Thyroid gland (tissue), 4 donors: ENCODE data around the gene INKA2. TPM values are rescaled to one million over a fixed set of nuclear protein-coding genes. Genes with fewer than 3 reads are reported as not detected.
A peak's percentile ranks its signal among the peaks of the same experiment; 100 is the strongest.

Experiments
- DNase-seq, 2 donors: peaks; one replicate each; pipeline ENCODE4 v3.0.0-alpha.2; 2019
- H3K27ac ChIP-seq, 3 donors: fragments of 200-600 bp; sonication (generic); 1 replicate in 2 of 3; 2 replicates in 1 of 3; pipeline ENCODE4 v1.5.1; 2016 to 2019; ENCODE audit warnings: mild to moderate bottlenecking in 1 of 3, moderate library complexity in 1 of 3
- H3K27me3 ChIP-seq: fragments of 200-600 bp; sonication (generic); one replicate; pipeline ENCODE4 v1.5.1; 2019
- H3K36me3 ChIP-seq, 2 donors: fragments of 200-600 bp; sonication (generic); one replicate each; pipeline ENCODE4 v1.5.1; 2016 to 2019
- H3K4me1 ChIP-seq, 2 donors: fragments of 200-600 bp; sonication (generic); one replicate each; pipeline ENCODE4 v1.5.1; 2017 to 2019
- H3K4me3 ChIP-seq, 3 donors: fragments of 200-600 bp; sonication (generic); replicated peaks in 1 of 3; 1 replicate in 2 of 3; 2 replicates in 1 of 3; pipeline ENCODE4 v1.5.1; 2016; ENCODE audit warnings: mild to moderate bottlenecking in 1 of 3
- H3K9me3 ChIP-seq: fragments of 200-600 bp; sonication (generic); one replicate; pipeline ENCODE4 v1.5.1; 2017
- CTCF ChIP-seq, 6 experiments: fragments of 200-600 bp in 3 of 6; fragments of 450-650 bp in 3 of 6; sonication (generic) in 3 of 6; IDR thresholded peaks; one replicate each; pipeline ENCODE4 v1.5.1; 2016 to 2019; ENCODE audit warnings: antibody characterized with exemption in 6 of 6, mild to moderate bottlenecking in 2 of 6, inconsistent platforms in 1 of 6, moderate library complexity in 1 of 6
- POLR2A ChIP-seq, 2 donors: fragments of 450-650 bp; IDR thresholded peaks; one replicate each; pipeline ENCODE4 v1.6.1; 2017; ENCODE audit warnings: antibody characterized with exemption in 2 of 2, mild to moderate bottlenecking in 2 of 2, moderate library complexity in 1 of 2
- WGBS, 2 donors: methylation state at CpG; one replicate each; pipeline ENCODE4 v1.1.5; 2017; 5-methylcytosine and 5-hydroxymethylcytosine counted together
- intact Hi-C: fragments of 100-400 bp; cut with DNase I; formaldehyde crosslinking; loops from one replicate; pipeline ENCODE4 v1.15.1; 2023
- total RNA-seq, 4 donors: library from RNA; depleted of rRNA; stranded (reverse); fragments of >200 nt; gene quantifications; one replicate each; pipeline ENCODE4 v1.2.3, GENCODE V29; 2016

The INKA2 gene
- total RNA-seq, 4 donors from 2014 or later, result 4.0 to 5.8 (median 4.4) TPM

- WGBS, 2 donors, result 45 to 67% methylated on average over 4 of the region's 4 CpGs
- no peak for TF ChIP-seq POLR2A (IDR thresholded peaks at IDR 0.05)
- TF ChIP-seq CTCF (IDR thresholded peaks at IDR 0.05), result no peak
- intact Hi-C loops, result no loop called here
- H3K27me3 ChIP-seq, result no peaks in the 10 kb centered on the region
- no peak overlapping the region for H3K27ac ChIP-seq
- H3K36me3 ChIP-seq, result no peaks in the 10 kb centered on the region
- H3K4me1 ChIP-seq, result peaks cover 9 to 39% of the 10 kb centered on the region in 2 donors
- DNase-seq, result peak in 1 of 2 donors; percentile 20
- no peak overlapping the region for H3K4me3 ChIP-seq
- no peaks in the 10 kb centered on the region for H3K9me3 ChIP-seq
Measured at GRCh38 chr1:111736548-111737215, 2.5 kb downstream of the INKA2 start.

DNA sequence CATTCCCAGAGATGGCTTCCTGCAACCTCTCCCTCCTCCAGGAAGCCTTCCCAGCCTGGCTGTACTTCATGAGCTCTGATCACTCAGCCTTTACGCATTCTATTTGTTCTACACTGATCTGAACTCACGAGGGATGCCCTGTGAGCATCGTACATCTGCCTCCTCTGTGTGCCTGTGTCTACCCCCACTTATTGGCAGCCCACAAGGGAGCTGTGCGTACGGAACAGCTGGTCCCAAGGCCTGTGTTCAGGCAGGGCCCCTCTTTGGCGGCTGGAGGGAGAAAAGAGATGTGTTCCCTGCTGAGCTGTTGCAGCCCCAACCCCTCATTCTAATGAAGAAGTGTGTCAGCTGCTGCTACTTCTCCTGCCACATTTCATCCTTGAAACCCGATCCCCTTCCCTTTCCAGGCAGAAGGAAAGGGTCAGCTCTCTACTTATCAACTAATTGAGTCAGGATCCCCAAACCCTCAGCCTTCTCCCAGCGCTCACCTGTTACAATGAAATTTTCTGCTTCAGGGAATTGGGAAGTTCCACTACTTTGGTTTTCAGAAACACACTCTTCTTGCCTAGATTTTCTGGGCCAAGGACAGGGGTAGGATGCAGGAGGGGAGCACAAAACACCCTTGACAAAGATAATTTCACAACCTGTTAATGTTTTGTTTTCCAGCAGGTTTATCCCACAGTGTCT, 3.2 kb downstream of the INKA2 start:
- Histone ChIP-seq H3K27ac (no peak overlapping the region), H3K4me3 (no peak overlapping the region), H3K36me3 (no peaks in the 10 kb centered on the region), H3K9me3 (no peaks in the 10 kb centered on the region), H3K27me3 (no peaks in the 10 kb centered on the region), H3K4me1 (peaks cover 9 to 39% of the 10 kb centered on the region in 2 donors)
- TF ChIP-seq POLR2A (IDR thresholded peaks at IDR 0.05) (no peak), CTCF (IDR thresholded peaks at IDR 0.05) (no peak)
- intact Hi-C loops, result no loop called here
- WGBS, 2 donors, result 83 to 84% methylated on average over 8 of the region's 8 CpGs
- no peak for DNase-seq

GRCh38 chr1:111735321-111735720, 3.9 kb downstream of the INKA2 start:
- 90 to 96% methylated on average over 4 of the region's 4 CpGs for WGBS, 2 donors
- Histone ChIP-seq H3K4me1 (peaks cover 6 to 36% of the 10 kb centered on the region in 2 donors), H3K9me3 (no peaks in the 10 kb centered on the region), H3K36me3 (no peaks in the 10 kb centered on the region), H3K27me3 (no peaks in the 10 kb centered on the region), H3K4me3 (no peak overlapping the region), H3K27ac (no peak overlapping the region)
- no peak for DNase-seq
- intact Hi-C loops, result no loop called here
- TF ChIP-seq POLR2A (IDR thresholded peaks at IDR 0.05) (no peak), CTCF (IDR thresholded peaks at IDR 0.05) (no peak)

GRCh38 chr1:111734856-111735255, 4.3 kb downstream of the INKA2 start:
- WGBS, 2 donors, result 91 to 92% methylated on average over 3 of the region's 3 CpGs
- Histone ChIP-seq H3K4me1 (peaks cover 1 to 35% of the 10 kb centered on the region in 2 donors), H3K4me3 (no peak overlapping the region), H3K36me3 (no peaks in the 10 kb centered on the region), H3K27me3 (no peaks in the 10 kb centered on the region), H3K27ac (no peak overlapping the region), H3K9me3 (no peaks in the 10 kb centered on the region)
- no peak for TF ChIP-seq CTCF (IDR thresholded peaks at IDR 0.05)
- no peak for TF ChIP-seq POLR2A (IDR thresholded peaks at IDR 0.05)
- intact Hi-C loops, result no loop called here
- no peak for DNase-seq

- Histone ChIP-seq H3K4me3 (no peak overlapping the region), H3K9me3 (no peaks in the 10 kb centered on the region), H3K27ac (peak overlapping the region in 1 of 3 donors; percentile 49), H3K27me3 (no peaks in the 10 kb centered on the region), H3K36me3 (no peaks in the 10 kb centered on the region), H3K4me1 (peaks cover 0 to 38% of the 10 kb centered on the region in 2 donors)
- WGBS, 2 donors, result 75 to 94% methylated on average over 3 of the region's 3 CpGs
- intact Hi-C loops, result no loop called here
- no peak for DNase-seq
- TF ChIP-seq POLR2A (IDR thresholded peaks at IDR 0.05) (no peak), CTCF (IDR thresholded peaks at IDR 0.05) (no peak)
Measured at GRCh38 chr1:111734426-111734825, 4.8 kb downstream of the INKA2 start.
